Lower leg skin (tissue), 4 donors: ENCODE results near the gene MGST1. TPM values are rescaled to one million over a fixed set of nuclear protein-coding genes. Genes with fewer than 3 reads are reported as not detected.

ENCODE experiments used
- DNase-seq, 2 donors: peaks; one replicate each; pipeline ENCODE4 v3.0.0-alpha.2; 2019; ENCODE audit warnings: low spot score in 2 of 2
- H3K4me3 ChIP-seq: fragments of 200-600 bp; sonication (generic); 2 replicates; pipeline ENCODE4 v1.5.1; 2017; ENCODE audit warnings: mild to moderate bottlenecking, low read depth; ENCODE audit not compliant: poor library complexity, severe bottlenecking
- CTCF ChIP-seq, 3 donors: fragments of 450-650 bp; IDR thresholded peaks; one replicate each; pipeline ENCODE4 v1.5.1; 2016; ENCODE audit warnings: antibody characterized with exemption in 3 of 3, mild to moderate bottlenecking in 3 of 3, moderate library complexity in 2 of 3
- POLR2A ChIP-seq, 2 donors: fragments of 450-650 bp; IDR thresholded peaks; one replicate each; pipeline ENCODE4 v1.6.1; 2016 to 2017; ENCODE audit warnings: antibody characterized with exemption in 2 of 2, mild to moderate bottlenecking in 1 of 2, moderate library complexity in 1 of 2
- WGBS, 2 donors: methylation state at CpG; one replicate each; pipeline ENCODE4 v1.1.5; 2018; 5-methylcytosine and 5-hydroxymethylcytosine counted together
- intact Hi-C: fragments of 100-400 bp; cut with DNase I; formaldehyde crosslinking; loops from one replicate; pipeline ENCODE4 v1.15.0; 2023; ENCODE audit warnings: low total_unique reads
- total RNA-seq, 4 donors: library from RNA; depleted of rRNA; stranded (reverse); fragments of >200 nt; gene quantifications; one replicate each; pipeline ENCODE4 v1.1.0, GENCODE V29; 2016

Gene MGST1
- total RNA-seq, 4 donors from 2014 or later, result 47.9 to 95.1 (median 59.3) TPM

- intact Hi-C loops, result no loop called here
- WGBS, 2 donors, result 33 to 50% methylated on average over 3 of the region's 3 CpGs
- H3K4me3 ChIP-seq, result no peak overlapping the region
- no peak for DNase-seq
- no peak for TF ChIP-seq CTCF (IDR thresholded peaks at IDR 0.05)
- no peak for TF ChIP-seq POLR2A (IDR thresholded peaks at IDR 0.05)
Observed at GRCh38 chr12:16307856-16308475, 39.5 kb upstream of the MGST1 start.

GRCh38 chr12:16310934-16311333 is 36.5 kb upstream of the MGST1 start:
- 67 to 77% methylated on average over 1 of the region's 1 CpG for WGBS, 2 donors
- intact Hi-C loops, result loop anchor here (10.0 kb wide), 1 partner anchor 1094 kb away; no protein-coding TSS in a partner anchor
- DNase-seq, result no peak

DNA sequence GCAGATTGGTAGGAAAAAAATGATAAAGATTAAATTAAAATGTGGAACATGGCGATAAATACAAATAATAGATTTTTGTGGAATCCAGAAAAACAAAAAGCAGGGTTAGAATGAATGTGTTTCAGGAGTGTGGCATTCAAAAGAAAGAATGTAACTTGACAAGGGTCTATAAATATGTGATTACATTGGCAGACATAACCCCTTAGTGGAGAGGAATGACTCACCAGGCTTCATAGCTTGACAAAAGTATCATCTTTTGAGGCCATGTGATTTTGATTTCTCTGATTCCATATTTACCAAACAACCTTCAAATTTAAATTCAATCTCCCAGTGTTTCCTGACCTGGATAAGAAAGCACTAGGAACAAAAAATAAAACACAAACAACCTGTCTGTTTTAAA is 24.4 kb upstream of the MGST1 start:
- no peak for TF ChIP-seq CTCF (IDR thresholded peaks at IDR 0.05)
- TF ChIP-seq POLR2A (IDR thresholded peaks at IDR 0.05), result no peak
- 88 to 91% methylated on average over 1 of the region's 1 CpG for WGBS, 2 donors

More at GRCh38 chr12:16310934-16311333, 36.5 kb upstream of the MGST1 start:
- H3K4me3 ChIP-seq, result no peak overlapping the region
- TF ChIP-seq CTCF (IDR thresholded peaks at IDR 0.05) (no peak), POLR2A (IDR thresholded peaks at IDR 0.05) (no peak)

DNA sequence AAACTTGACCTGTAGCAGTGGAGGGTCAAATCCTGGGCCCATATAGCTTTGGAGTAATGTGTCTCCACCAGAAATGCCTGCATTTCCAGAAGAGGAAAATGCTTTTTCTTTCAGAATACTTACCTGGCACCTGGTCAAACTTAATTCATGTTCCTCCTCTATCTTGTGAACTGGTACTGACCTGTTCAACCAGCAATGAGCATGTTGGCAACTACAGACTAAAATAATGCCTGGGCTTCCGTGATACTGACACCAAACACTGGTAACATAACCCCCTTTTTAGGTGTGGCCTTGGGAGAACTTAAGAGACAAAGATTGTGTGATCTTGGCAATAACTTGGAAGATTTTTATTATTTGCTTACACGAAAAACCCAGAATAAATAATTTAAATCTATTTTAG is 23.8 kb upstream of the MGST1 start:
- TF ChIP-seq POLR2A (IDR thresholded peaks at IDR 0.05) (no peak), CTCF (IDR thresholded peaks at IDR 0.05) (no peak)
- H3K4me3 ChIP-seq, result no peak overlapping the region
- DNase-seq, result no peak
- intact Hi-C loops, result no loop called here
- WGBS, 2 donors, result 46 to 64% methylated on average over 2 of the region's 2 CpGs

More for the DNA sequence above, 24.4 kb upstream of the MGST1 start:
- H3K4me3 ChIP-seq, result no peak overlapping the region
- DNase-seq, result no peak
- intact Hi-C loops, result no loop called here

GRCh38 chr12:16324272-16324671 is 23.2 kb upstream of the MGST1 start:
- TF ChIP-seq POLR2A (IDR thresholded peaks at IDR 0.05) (no peak), CTCF (IDR thresholded peaks at IDR 0.05) (no peak)
- no peak for DNase-seq
- WGBS, 2 donors, result 66 to 79% methylated on average over 5 of the region's 5 CpGs
- intact Hi-C loops, result no loop called here
- no peak overlapping the region for H3K4me3 ChIP-seq

DNA sequence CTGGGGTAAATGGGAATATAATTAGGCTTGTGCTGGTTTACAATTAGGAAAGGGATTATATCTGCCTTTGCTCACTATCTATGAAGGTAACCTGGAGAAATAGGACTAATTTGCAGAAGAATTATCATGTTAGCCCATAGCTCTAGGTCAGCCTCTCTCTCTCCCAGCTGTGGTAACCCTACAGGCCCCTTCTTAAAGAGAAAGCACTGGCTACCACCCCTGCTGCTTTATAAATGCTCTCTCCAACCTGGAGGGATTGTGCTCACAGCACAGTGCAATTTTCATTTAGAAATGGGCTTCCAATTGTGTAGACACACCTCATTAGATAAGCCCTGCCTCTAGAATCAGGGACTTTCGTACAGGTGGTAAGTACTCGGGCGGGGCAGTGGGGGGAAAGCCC is 22.7 kb upstream of the MGST1 start:
- no peak overlapping the region for H3K4me3 ChIP-seq
- 79 to 83% methylated on average over 3 of the region's 3 CpGs for WGBS, 2 donors
- no peak for TF ChIP-seq POLR2A (IDR thresholded peaks at IDR 0.05)
- TF ChIP-seq CTCF (IDR thresholded peaks at IDR 0.05), result no peak
- intact Hi-C loops, result no loop called here
- no peak for DNase-seq
